Heart left ventricle (tissue), 16 donors: ENCODE data around the gene FAM50B. TPM values are rescaled to one million over a fixed set of nuclear protein-coding genes. Genes with fewer than 3 reads are reported as not detected.
A peak's percentile ranks its signal among the peaks of the same experiment; 100 is the strongest.

Source experiments
- ATAC-seq, 4 donors: fragments of 200-7000 bp; cut with Tn5 transposase; one replicate each; pipeline ENCODE4 v1.9.1; 2020 to 2022; ENCODE audit warnings: moderate library complexity in 4 of 4, mild to moderate bottlenecking in 3 of 4, moderate number of reproducible peaks in 1 of 4
- DNase-seq, 5 donors: peaks; one replicate each; pipeline ENCODE4 v3.0.0-alpha.2; 2020
- H3K27ac ChIP-seq, 12 donors: fragments of 200-600 bp; sonication (generic) in 4 of 12; one replicate each; pipeline versions ENCODE4 v1.5.0 to v1.8.0; 2016 to 2022; ENCODE audit warnings: mild to moderate bottlenecking in 2 of 12
- H3K27me3 ChIP-seq, 9 donors: fragments of 200-600 bp; sonication (generic) in 2 of 9; one replicate each; pipeline versions ENCODE4 v1.5.1 to v1.8.0; 2016 to 2022; ENCODE audit warnings: mild to moderate bottlenecking in 3 of 9
- H3K36me3 ChIP-seq, 9 donors: fragments of 200-600 bp; sonication (generic) in 2 of 9; one replicate each; pipeline versions ENCODE4 v1.5.0 to v1.8.0; 2018 to 2022; ENCODE audit warnings: mild to moderate bottlenecking in 2 of 9
- H3K4me1 ChIP-seq, 12 donors: fragments of 200-600 bp; sonication (generic) in 4 of 12; one replicate each; pipeline versions ENCODE4 v1.5.0 to v1.8.0; 2016 to 2022; ENCODE audit warnings: mild to moderate bottlenecking in 3 of 12
- H3K4me3 ChIP-seq, 12 donors: fragments of 200-600 bp; sonication (generic) in 4 of 12; one replicate each; pipeline versions ENCODE4 v1.5.0 to v1.8.0; 2017 to 2022; ENCODE audit warnings: mild to moderate bottlenecking in 9 of 12, moderate library complexity in 4 of 12
- H3K9me3 ChIP-seq, 12 donors: fragments of 200-600 bp; sonication (generic) in 4 of 12; one replicate each; pipeline versions ENCODE4 v1.5.0 to v1.8.0; 2016 to 2022; ENCODE audit warnings: mild to moderate bottlenecking in 1 of 12
- CTCF ChIP-seq, 12 donors: fragments of 200-600 bp; sonication (generic) in 4 of 12; IDR thresholded peaks; one replicate each; pipeline versions ENCODE4 v1.5.0 to v1.8.0; 2018 to 2022; ENCODE audit warnings: antibody characterized with exemption in 12 of 12, mild to moderate bottlenecking in 5 of 12
- POLR2A ChIP-seq, 2 donors: fragments of 450-650 bp; IDR thresholded peaks; one replicate each; pipeline ENCODE4 v1.6.1; 2017; ENCODE audit warnings: antibody characterized with exemption in 2 of 2, mild to moderate bottlenecking in 2 of 2, moderate library complexity in 2 of 2
- WGBS, 4 donors: extraction: QIAGEN DNeasy Blood & Tissue Kit in 2 of 4; methylation state at CpG; one replicate each; pipeline versions ENCODE4 v1.1.5 to v1.1.7; 2013 to 2018; 5-methylcytosine and 5-hydroxymethylcytosine counted together
- intact Hi-C, 10 donors: fragments of 100-400 bp; cut with DNase I; formaldehyde crosslinking; loops; one replicate each; pipeline versions ENCODE4 v1.11.1 to v1.14.2; 2022
- polyA plus RNA-seq, 2 donors: library from polyadenylated mRNA; stranded (reverse); fragments of 200-250 nt; gene quantifications; one replicate each; pipeline ENCODE4 v1.2.3, GENCODE V29; 2013
- total RNA-seq, 9 donors: library from RNA; depleted of rRNA in 2 of 9; stranded (reverse); fragments of >200 nt in 2 of 9; fragmentation: NEBNext Ultra II Directional in 3 of 9; extraction: Animal tissue kit (Norgen Biotek cat#: 25700) in 3 of 9; gene quantifications; one replicate each; pipeline versions ENCODE4 v1.1.0 to v1.2.4, GENCODE V29; 2016 to 2023
- donor health status: ischemic (EF 13 %, LVEDD 7.1; RV severe dilation, severe dysfunction).
- donor health status: healthy with polysubstance abuse.
- donor health status: DM: no; HTN: yes; CAD: no.
- donor health status: DM: no; HTN: no; CAD: no.
- donor health status: ischemic (EF 25% LVEDD 6.9; RV normal size, moderate dysfunction).
- donor health status: ischemic (EF 25% LVEDD 5.7; RV mildly dilated, moderate dysfunction).
- donor health status: healthy.
- donor health status: DM: yes; HTN: yes; CAD: no.
- donor health status: ischemic (EF 35%, LVEDD 5.7; RV mildly dilated, moderate dysfunction).
- donor health status: nonischemic (EF 11% LVEDD 7.7; RV severe dilation, severe dysfunction).
- donor health status: DM: yes; HTN: yes; CAD: no.
- donor health status: PGD.
- donor health status: ischemic (EF 29% LVEDD 5.4; RV normal size, mild dysfunction).
- donor health status: nonischemic (EF 23%, LVEDD 6.1; RV moderate dilation, normal function).

The FAM50B gene
- total and polyA plus RNA-seq, 11 donors: 11.7 to 29.1 (median 21.5) TPM

DNA sequence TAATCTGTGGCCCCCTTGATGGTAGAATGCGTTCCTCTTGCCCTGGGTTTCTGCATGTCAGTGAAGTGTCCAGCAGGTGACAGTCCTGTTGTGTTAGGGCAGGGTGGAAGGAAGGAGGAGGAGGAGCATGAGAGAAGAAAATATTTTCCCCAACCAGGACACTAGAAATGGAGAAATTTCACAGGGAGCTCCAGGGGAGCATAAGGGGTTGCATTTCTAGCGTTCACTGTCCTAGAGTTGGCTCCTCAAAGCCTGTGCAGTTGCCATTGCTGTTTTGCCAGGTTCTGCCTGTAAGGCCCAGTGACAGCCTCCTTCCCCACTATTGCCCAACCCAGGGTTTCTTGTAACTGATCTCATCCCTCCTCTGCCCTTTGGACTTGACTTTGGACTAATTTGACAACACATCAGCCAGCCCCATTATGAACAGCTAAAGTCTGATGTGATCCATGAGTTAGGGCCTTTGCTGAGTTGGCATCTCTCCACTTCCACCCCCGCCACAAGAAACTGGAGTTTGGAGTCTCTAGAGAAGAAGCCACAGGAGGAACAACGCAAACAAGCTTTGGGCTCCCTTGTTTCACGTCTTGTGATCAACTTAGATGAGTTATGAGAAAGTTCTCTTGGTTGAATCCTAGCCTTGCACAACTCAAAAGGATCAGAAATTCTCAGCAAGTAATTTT, 14.0 kb upstream of the FAM50B start:
- Histone ChIP-seq H3K36me3 (no peaks in the 10 kb centered on the region), H3K4me3 (no peak overlapping the region), H3K27ac (peak overlapping the region in 7 of 12 donors; percentile 15 to 61 (median 44)), H3K4me1 (peaks cover 0 to 32% (median 6%) of the 10 kb centered on the region in 12 donors), H3K27me3 (no peaks in the 10 kb centered on the region), H3K9me3 (no peaks in the 10 kb centered on the region)
- intact Hi-C loops: no loop called here
- TF ChIP-seq POLR2A (IDR thresholded peaks at IDR 0.05) (no peak), CTCF (IDR thresholded peaks at IDR 0.05) (no peak)
- ATAC-seq (peak; percentile 17 to 90 (median 80)), DNase-seq (peak in 2 of 5 donors; percentile 36 to 56)
- WGBS, 4 donors: 81 to 87% (median 83%) methylated on average over 5 of the region's 5 CpGs

GRCh38 chr6:3835785-3836184, 13.4 kb upstream of the FAM50B start:
- Histone ChIP-seq H3K27me3 (no peaks in the 10 kb centered on the region), H3K36me3 (no peaks in the 10 kb centered on the region), H3K9me3 (no peaks in the 10 kb centered on the region), H3K27ac (peak overlapping the region in 6 of 12 donors; percentile 24 to 61 (median 44)), H3K4me1 (peaks cover 0 to 32% (median 6%) of the 10 kb centered on the region in 12 donors), H3K4me3 (no peak overlapping the region)
- DNase-seq: no peak
- no peak for ATAC-seq
- intact Hi-C loops: no loop called here
- WGBS, 4 donors: 80 to 91% (median 87%) methylated on average over 5 of the region's 5 CpGs
- TF ChIP-seq CTCF (IDR thresholded peaks at IDR 0.05) (no peak), POLR2A (IDR thresholded peaks at IDR 0.05) (no peak)

DNA sequence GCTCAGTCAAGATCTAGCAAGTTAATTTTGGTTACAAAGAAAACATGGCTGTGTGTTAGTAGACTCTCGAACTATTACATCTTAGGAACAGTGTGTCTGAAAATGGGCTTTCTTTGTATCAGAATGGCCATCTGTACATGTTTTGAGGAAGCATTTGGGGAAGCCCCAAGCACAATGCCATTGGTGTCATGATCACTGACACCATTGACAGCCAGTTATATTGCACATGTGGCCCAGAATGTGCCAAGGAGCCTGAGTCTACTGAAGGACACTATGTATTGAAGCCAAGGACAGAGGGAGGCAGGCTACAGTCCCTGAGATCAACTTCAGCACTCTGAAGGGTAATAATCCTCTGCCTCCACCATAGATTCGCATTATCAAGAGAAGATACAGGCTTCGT, 12.6 kb upstream of the FAM50B start:
- TF ChIP-seq CTCF (IDR thresholded peaks at IDR 0.05) (no peak), POLR2A (IDR thresholded peaks at IDR 0.05) (no peak)
- ATAC-seq (no peak), DNase-seq (no peak)
- H3K9me3 ChIP-seq: no peaks in the 10 kb centered on the region
- WGBS, 4 donors: 81 to 97% (median 94%) methylated on average over 3 of the region's 3 CpGs
- no peaks in the 10 kb centered on the region for H3K27me3 ChIP-seq
- H3K4me1 ChIP-seq: peaks cover 0 to 32% (median 6%) of the 10 kb centered on the region in 12 donors
- no peaks in the 10 kb centered on the region for H3K36me3 ChIP-seq
- H3K4me3 ChIP-seq: no peak overlapping the region
- intact Hi-C loops: no loop called here
- H3K27ac ChIP-seq: peak overlapping the region in 1 of 12 donors; percentile 61

DNA sequence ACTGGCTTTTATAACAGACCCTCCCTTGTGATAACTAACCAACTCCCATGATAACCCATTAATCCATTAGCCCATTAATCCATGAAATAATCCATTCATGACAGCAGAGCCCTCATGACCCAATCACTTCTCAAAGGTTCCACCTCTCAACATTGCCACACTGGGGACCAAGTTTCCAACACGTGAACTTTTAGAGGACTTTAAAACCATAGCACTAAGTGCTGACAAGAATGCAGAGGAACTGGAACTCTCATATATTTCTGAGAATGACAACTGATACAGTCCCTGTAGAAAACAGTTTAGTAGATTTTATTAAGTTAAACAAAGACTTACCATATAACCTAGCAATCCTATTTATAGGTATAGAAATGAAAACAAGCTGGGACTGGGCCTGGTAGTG, 11.4 kb upstream of the FAM50B start:
- peaks cover 0 to 26% (median 10%) of the 10 kb centered on the region in 12 donors for H3K4me1 ChIP-seq
- no peak overlapping the region for H3K4me3 ChIP-seq
- TF ChIP-seq POLR2A (IDR thresholded peaks at IDR 0.05): no peak
- TF ChIP-seq CTCF (IDR thresholded peaks at IDR 0.05): no peak
- no peaks in the 10 kb centered on the region for H3K27me3 ChIP-seq
- intact Hi-C loops: no loop called here
- ATAC-seq: no peak
- no peak overlapping the region for H3K27ac ChIP-seq
- DNase-seq: no peak
- H3K36me3 ChIP-seq: no peaks in the 10 kb centered on the region
- WGBS, 4 donors: 85 to 93% (median 89%) methylated on average over 1 of the region's 1 CpG
- H3K9me3 ChIP-seq: no peaks in the 10 kb centered on the region
